GM21529 (cell line): Measurements from ENCODE around the gene MCOLN1.

ENCODE experiments used
- ATAC-seq: cut with Tn5 transposase; IDR thresholded peaks from one replicate; pipeline ENCODE4 v1.9.1; 2021; ENCODE audit not compliant: unreplicated experiment

The MCOLN1 gene

DNA sequence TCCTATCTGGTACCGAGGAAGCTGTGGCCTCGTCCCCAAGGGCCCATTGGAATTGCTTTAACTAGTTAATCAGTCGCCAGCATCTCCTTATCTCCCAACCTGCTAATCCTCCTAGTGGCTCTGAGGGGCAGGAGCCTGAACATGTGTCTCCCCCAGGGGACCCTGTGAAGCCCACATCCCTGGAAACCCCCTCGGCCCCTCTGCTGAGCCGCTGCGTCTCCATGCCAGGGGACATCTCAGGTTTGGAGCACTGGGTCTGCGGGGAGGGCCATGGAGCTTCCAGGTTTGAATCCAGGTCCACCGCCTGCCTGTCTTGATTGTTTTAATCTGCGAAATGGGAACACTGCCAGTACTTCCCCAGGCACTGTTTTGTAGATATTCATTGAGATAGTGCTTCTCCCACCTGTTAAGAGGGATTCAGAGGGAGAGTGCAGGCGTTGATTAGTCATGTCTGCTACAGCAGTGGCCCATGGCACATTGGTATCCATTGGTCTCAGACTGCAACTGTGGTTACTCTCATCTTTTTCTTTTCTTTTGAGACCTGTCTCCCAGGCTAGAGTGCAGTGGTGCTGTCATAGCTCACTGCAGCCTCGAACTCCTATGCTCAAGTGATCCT, 19.5 kb downstream of the MCOLN1 start:
- no peak for ATAC-seq

DNA sequence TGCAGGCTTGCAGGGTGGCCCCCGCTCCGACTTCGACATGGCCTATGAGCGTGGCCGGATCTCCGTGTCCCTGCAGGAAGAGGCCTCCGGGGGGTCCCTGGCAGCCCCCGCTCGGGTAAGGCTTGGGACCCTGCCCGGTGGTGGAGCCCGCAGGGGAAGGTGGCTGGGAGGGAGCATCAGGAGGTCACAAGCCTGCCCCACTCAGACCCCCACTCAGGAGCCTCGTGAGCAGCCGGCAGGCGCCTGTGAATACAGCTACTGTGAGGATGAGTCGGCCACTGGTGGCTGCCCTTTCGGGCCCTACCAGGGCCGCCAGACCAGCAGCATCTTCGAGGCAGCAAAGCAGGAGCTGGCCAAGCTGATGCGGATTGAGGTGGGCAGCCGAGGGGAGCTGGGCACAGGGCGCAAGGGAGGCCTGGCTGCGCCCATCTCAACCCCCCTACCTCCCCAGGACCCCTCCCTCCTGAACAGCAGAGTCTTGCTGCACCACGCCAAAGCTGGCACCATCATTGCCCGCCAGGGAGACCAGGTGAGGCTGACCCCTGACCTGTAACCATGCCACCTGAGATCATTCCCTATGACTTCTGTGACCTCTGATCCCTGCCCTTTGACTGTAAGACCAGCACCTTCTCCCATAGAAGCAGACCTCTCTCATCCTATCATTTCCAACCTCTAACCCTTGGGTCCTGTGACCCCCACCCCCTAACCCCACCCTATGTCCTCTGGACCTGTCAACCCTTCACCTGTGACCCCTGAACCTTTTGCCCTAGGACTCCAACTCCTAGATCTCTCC, 20.3 kb downstream of the MCOLN1 start:
- no peak for ATAC-seq

DNA sequence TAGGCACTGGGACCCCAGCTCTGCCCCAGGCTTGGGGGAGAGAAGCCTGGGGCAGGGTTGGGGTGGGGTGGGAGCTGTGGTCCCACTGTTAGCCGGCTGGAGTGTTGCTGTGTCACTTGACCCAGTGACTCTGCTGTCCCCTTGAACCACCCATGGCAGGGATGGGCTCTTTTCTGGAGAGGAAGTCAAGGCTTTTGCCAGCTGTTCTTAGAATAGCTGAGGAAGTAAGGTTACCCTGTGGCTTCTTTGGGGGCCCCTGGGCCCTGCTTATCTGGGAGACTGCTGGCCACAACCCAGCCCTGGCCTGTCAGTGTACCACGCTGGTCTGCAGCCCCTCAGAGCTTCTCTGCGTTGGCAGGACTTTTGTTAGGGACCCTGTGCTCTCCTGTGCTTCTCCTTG, 22.2 kb downstream of the MCOLN1 start:
- no peak for ATAC-seq

DNA sequence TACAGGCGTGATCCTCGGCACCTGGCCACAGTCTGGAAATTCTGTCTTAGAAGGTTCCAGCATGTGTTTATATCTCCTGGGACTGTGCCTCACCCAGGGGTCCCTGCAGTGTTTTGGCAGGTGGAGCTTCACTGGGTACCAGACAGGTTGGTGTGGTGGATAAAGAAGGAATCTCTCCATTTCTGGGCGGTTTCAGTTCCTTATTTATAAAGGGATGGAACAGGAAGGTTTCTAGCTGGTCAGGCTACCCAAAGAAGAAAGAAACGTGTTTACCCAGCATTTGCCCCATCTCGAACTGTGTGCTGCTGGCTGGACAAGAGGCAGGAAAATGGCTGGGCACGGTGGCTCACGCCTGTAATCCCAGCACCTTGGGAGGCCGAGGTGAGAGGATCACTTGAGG, 22.9 kb downstream of the MCOLN1 start:
- no peak for ATAC-seq

- no peak for ATAC-seq
Measured at GRCh38 chr19:7545904-7546303, 23.5 kb downstream of the MCOLN1 start.

DNA sequence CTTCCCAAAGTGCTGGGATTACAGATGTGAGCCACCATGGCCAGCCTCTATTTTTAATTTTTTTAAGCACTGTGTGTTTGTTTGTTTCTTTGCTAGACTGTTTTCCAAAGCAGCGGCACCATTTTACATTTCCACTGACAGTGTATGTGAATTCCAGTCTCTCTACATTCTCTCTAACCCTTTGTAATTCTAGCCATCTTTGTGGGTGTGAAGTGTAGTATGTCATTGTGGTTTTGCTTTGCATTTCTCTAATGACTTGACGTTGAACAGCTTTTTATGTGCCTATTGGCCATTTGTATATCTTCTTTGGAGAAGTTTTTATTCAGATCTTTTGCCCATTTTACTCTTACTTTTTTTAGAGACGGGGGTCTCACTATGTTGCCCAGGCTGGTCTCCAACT, 24.7 kb downstream of the MCOLN1 start:
- ATAC-seq, result no peak

DNA sequence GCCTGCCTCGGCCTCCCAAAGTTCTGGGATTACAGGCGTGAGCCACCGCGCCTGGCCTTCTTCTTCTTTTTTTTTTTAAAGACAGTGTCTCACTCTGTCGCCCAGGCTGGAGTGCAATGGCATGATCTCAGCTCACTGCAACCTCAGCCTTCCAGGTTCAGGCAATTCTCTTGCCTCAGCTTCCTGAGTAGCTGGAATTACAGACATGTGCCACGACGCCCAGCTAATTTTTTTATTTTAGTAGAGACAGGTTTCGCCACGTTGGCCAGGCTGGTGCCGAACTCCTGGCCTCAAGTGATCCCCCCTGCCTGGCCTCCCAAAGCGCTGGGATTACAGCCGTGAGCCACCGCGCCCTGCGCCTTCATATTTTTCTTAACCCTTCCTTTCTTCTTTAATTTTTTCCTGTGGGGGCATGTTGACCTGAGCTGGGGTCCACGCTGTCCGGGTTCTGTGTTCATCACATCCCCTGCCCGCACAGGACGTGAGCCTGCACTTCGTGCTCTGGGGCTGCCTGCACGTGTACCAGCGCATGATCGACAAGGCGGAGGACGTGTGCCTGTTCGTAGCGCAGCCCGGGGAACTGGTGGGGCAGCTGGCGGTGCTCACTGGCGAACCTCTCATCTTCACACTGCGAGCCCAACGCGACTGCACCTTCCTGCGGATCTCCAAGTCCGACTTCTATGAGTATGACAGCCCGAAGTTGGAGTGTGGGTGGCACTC, 27.2 kb downstream of the MCOLN1 start:
- ATAC-seq, result no peak

GRCh38 chr19:7550169-7550770, 27.8 kb downstream of the MCOLN1 start:
- ATAC-seq, result no peak

DNA sequence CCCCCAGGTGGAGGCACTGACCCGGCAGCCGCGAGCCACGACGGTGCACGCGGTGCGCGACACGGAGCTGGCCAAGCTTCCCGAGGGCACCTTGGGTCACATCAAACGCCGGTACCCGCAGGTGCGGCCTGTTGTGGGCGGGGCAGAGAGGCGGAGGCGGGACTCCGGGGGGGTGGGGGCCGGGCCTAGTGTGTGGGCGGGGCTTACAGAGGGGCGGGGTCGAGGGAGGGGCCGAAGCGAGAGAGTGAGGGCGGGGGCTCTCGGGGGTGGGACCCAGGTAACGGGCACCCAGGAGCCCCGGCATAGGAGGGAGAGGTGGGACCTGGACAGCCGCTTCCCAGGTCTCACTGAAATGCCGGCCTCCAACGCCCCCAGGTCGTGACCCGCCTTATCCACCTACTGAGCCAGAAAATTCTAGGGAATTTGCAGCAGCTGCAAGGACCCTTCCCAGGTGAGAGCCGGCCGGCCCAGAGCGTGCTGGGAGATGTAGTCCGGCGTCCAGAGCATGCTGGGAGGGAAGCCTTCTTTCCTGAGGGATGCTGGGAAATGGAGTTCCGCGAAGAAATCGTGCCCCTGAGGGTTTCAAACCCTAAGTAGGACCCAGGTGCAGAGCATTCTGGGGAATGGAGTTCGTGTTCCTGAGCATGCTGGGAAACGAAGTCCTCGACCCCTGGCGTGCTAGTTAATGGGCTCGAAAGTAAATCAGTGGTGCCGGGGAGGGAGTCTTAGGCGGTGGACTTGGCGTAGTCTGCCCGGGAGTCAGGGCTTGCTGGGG, 28.8 kb downstream of the MCOLN1 start:
- ATAC-seq, result no peak

GRCh38 chr19:7552781-7553180, 30.4 kb downstream of the MCOLN1 start:
- no peak for ATAC-seq

- ATAC-seq, result no peak
Measured at GRCh38 chr19:7554565-7554964, 32.1 kb downstream of the MCOLN1 start.

DNA sequence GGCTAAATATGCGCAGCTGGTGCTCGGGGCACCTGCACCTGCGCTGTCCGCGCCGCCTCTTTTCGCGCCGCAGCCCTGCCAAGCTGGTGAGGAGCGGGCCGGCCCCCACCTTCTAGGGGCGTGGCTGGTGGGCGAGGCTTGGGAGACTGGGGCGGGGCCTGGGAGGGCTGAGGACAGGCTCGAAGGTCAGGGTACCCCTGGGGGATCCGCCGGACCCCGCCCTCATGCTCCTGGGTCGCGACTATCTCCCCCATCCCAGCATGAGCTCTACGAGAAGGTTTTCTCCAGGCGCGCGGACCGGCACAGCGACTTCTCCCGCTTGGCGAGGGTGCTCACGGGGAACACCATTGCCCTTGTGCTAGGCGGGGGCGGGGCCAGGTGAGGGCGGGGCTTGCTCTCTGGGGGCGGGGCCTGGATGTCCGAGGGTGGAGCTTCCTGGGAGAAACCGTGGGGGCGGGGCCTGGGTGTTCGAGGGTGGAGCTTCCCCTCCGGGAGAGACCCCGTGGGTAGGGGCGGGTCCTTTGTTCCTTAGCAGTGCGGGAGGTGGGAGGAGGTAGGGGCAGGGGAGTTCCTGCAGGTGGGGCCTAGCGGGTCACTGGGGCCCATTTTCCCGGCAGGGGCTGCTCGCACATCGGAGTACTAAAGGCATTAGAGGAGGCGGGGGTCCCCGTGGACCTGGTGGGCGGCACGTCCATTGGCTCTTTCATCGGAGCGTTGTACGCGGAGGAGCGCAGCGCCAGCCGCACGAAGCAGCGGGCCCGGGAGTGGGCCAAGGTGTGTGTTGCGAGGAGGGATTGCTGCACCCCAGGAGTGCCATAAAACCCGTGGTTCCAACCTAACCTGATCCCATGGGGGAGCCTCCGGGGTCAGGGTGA, 32.8 kb downstream of the MCOLN1 start:
- no peak for ATAC-seq

- no peak for ATAC-seq
Measured at GRCh38 chr19:7556696-7557315, 34.4 kb downstream of the MCOLN1 start.

- ATAC-seq, result no peak
Measured at GRCh38 chr19:7558667-7559066, 36.2 kb downstream of the MCOLN1 start.

GRCh38 chr19:7559102-7559501, 36.7 kb downstream of the MCOLN1 start:
- ATAC-seq, result no peak

- no peak for ATAC-seq
Measured at GRCh38 chr19:7560255-7560654, 37.8 kb downstream of the MCOLN1 start.

- no peak for ATAC-seq
Measured at GRCh38 chr19:7561325-7561724, 38.9 kb downstream of the MCOLN1 start.

- ATAC-seq, result no peak
Measured at GRCh38 chr19:7562646-7563393, 40.4 kb downstream of the MCOLN1 start.

DNA sequence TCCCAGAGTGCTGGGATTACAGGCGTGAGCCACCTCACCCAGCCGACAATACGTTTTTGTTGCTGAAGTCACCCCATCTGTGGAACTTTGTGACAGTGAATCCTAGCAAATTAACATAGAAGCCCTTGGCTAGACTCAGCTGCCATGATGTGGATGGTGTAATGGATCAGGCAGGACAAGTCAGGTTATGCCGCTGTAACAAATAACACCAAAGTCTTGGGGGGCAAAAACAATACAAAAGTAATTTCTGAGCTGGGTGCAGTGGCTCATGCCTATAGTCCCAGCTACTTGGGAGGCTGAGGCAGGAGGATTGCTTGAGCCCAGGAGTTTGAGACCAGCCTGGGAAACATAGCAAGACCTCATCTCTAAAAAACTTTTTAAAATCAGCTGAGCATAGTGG, 42.4 kb downstream of the MCOLN1 start:
- no peak for ATAC-seq
